GM21528 (cell line): Measurements from ENCODE around the gene KRTAP10-12.
"Not testable (repeated sequence)": the region's sequence is repeated elsewhere in the genome, so short reads cannot be mapped to it uniquely, and the experiment has no call there.

Experiments used
- ATAC-seq: cut with Tn5 transposase; IDR thresholded peaks from one replicate; pipeline ENCODE4 v1.9.1; 2021; ENCODE audit warnings: mild to moderate bottlenecking, moderate library complexity; ENCODE audit not compliant: unreplicated experiment, low FRiP score

The KRTAP10-12 gene

GRCh38 chr21:44697172-44697810, at the start of gene KRTAP10-12:
Gene KRTAP10-12 (plus strand): TSS chr21:44697172. CDS start chr21:44697202, 30 bp downstream.
- not testable (repeated sequence) for ATAC-seq

DNA sequence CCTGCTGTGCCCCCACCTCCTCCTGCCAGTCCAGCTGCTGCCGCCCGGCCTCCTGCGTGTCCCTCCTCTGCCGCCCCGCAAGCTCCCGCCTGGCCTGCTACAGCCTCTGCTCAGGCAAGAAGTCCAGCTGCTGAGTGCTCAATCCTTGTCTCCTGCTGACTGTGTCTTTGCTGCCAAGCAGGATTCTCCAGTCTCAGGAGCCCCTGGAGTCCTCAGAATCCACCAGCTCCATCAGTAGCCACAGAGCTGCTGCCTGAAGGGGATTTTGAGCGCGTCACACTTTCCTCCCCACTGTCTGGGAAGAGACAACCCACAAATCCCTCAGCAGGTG, 49.8 kb upstream of the KRTAP10-12 start:
- no peak for ATAC-seq

DNA sequence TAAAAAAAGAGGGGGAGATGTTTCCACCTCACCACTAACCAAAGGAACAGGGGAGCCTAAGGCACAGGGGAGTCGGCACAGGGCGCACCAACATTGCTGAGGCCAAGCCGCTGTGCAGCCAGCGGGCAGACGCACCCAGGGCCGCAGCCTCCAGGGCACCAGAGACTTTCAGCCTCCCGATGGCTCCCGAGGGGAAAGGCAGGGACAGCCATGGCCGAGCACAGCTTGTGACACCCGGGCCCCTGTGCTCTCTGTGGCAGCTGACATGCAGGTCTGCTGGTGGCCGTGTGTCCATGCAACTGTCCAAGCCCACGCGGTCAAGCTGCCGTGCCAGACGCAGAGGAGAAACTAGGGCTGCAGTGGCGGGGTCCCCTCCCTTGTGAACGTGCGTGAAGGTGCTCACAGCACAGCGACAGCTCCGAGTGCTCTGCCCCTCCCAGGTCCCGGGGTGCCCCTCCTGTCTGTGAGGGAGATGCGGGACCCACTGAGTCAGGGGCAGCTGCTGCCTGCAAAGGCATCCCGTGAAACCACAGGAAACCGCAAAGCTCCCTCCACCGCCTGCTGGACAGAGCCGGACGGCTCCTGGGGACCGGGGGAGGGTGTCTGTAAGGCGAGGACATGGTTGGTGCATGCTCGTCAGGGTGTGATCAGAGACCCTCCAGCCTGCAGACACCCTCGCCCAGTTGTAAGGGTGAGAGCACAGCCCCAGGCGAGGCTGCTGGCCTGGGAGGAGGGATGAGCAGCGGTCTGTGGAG, 48.2 kb upstream of the KRTAP10-12 start:
- ATAC-seq: no peak

GRCh38 chr21:44649521-44650100, 47.4 kb upstream of the KRTAP10-12 start:
- ATAC-seq: no peak

DNA sequence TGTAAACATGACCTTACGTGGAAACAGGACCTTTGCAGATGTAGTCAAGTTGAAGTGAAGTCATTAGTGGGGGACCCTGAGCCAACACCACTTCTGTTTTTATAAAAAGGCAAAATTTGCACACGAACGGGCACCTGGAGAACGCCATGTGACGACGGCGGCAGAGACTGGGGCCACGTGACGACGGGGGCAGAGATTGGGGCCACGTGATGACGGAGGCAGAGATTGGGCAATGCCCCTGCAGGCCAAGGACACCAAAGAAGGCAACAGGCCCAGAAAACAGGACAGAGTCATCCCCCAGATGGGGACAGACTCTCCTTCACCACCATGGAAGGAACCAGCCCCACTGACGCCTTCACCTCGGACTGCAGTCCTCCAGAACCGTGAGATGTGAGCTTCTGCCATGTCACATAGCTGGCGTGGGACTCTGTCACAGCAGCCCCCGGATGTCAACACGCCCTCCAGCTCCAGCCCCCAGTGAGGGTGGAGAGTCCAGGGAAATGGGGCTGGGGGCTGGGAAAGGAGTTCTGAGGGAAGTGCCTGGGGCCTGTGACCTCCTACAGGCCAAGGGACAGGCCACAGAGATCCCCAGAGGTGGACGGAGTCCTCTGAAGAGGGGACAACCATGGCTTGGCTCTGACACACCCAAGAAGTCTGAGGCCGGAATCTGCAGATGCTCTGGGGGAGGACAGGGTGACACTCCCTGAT, 46.6 kb upstream of the KRTAP10-12 start:
- ATAC-seq: no peak

DNA sequence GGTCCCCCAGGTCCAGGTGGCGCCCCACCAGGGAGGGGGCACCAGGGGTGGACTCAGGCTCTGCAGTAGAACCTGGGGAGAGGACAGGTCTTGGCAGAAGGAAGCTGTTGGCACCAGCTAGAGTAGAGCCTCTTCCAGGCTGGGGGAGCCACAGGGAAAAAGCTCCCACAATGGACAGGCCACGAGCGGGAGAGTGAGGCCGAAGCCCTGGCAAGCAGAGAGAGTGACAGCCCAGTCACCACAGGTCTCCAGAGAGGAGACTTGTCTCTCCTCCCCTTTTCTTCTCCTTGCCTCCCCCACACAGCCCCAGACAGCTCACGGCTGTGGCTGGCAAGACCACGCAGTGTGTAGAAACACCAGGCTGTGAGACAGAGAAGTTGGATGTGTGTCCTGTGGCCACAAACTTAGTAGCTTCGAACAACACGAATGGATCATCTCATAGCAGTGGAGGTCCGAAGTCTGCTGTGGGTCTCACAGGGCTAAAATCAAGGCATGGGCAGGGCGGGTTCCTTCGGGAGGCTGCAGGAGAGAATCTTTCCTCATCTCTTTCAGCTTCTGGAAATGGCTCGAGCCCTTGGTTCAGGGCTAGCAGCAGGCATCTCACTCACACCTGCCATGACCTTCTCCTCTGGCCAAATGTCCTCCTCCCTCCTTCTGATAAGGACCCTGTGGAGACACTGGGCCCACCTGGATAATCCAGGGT, 45.8 kb upstream of the KRTAP10-12 start:
- ATAC-seq: no peak

- ATAC-seq: no peak
Observed at GRCh38 chr21:44653123-44653522, 43.8 kb upstream of the KRTAP10-12 start.

DNA sequence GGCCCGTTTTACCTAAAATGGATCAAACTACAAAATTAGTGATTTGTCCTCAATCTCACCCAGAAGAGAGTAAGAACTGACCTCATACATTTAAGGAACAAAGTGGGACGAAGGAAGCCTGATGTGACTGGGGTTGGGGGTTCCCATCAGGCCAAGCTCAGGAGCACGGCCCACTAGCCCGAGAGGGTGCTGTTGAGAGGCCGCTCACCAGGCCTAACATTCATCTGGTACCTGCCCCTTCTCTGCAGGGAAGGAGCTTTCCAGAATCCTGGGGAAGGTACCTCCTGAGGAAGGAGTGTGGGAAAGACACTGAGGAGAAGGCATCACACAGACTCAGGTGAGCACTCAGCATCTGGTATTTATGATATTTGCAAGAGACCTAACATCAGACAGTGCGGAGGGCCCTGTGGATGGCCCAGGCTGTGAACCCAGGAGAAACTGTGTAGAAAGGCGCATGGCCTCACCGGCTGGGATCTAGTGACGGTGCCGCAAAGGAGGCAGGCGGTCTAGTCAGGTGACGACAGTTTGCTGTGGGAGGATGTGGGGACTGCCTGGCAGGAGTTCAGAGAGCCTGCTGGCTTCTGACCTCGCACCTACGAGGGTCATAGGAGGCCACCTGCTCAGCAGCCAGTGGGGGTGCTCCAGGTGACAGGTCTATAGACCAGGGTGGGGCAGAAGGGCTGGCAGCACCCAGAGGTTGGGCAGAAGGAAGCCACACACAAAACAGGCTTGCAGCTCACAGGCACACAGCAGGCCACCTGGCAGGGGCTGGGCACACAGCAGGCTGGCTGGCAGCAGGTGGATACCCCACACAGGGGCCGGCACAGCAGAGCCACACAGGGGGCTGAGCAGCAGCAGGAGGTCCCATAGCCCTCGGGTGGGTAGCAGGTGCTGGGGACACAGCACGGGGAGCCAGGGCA, 43.1 kb upstream of the KRTAP10-12 start:
- ATAC-seq: no peak

- no peak for ATAC-seq
Observed at GRCh38 chr21:44654576-44655175, 42.3 kb upstream of the KRTAP10-12 start, which contains the start of gene KRTAP12-4. Gene KRTAP12-4 (minus strand): TSS chr21:44654659. CDS start chr21:44654614, 45 bp downstream.

DNA sequence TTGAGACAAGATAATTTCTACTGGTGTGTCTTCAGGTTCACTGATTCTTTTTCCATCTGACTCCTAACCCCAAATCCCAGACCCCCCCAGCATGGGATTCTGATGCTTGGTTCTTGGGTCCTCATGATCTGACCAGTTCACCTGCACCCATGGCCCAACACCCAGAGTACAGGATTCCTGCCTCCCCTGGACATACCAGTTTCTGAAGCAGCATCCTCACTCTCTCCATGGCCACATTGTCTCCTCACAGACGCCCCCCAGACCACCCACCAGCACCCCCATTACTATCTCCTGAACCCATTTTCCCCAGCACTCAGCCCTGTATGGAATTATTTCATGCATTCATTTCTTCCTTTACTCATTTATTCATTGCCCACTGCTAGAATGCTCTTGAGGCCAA, 40.1 kb upstream of the KRTAP10-12 start:
- ATAC-seq: no peak

- no peak for ATAC-seq
Observed at GRCh38 chr21:44657635-44658540, 39.1 kb upstream of the KRTAP10-12 start, which contains the start of gene KRTAP12-3. Gene KRTAP12-3 (plus strand): TSS chr21:44657932. CDS start chr21:44657980, 48 bp downstream.

DNA sequence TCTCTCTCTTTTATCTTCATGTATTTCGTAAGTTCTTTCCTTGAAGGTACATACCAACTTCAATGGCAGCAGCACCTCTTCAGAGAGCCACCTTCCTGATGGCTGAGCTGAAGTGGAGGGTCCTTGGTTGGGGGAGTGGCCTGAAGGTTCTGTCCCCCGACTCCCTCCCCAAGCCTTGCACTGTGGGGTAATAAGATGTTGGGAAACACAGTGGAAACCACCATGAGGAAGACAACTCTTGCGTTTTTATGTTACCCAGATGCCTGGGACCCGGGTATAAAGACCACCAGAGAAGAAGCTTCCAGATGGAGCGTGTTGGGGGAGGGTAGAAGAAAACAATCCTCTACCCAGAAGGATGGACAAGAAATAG, 38.4 kb upstream of the KRTAP10-12 start:
- no peak for ATAC-seq

DNA sequence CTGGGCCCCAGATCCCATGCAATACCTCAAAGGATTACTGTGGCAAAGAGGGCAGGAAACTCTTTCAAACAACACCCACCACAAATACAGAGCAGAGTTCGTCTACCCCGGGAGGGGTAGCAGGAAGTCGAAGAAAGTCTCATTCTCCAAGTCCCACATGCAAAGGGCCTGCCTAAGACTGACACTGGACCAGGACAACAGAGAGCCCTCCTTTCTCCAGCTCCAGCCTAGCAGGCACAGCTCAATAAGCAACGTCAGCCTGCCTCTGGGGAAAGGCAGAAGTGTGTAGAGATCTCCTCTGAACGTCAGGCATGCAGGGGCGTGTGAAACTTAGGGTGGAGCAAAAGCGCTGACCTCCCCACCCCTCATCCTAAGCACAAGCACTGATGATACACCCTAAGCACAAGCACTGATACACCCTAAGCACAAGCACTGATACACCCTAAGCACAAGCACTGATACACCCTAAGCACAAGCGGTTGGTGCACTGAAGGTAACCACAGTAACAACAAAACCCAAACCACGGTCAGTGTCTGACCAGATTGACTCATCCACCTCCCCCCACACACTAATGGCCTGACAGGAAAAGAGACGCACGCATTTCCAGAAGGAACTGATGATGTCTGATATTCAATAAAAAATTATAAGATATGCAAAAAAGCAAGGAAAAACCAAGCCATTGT, 37.9 kb upstream of the KRTAP10-12 start:
- no peak for ATAC-seq

GRCh38 chr21:44661567-44661966, 35.4 kb upstream of the KRTAP10-12 start:
- not testable (repeated sequence) for ATAC-seq

DNA sequence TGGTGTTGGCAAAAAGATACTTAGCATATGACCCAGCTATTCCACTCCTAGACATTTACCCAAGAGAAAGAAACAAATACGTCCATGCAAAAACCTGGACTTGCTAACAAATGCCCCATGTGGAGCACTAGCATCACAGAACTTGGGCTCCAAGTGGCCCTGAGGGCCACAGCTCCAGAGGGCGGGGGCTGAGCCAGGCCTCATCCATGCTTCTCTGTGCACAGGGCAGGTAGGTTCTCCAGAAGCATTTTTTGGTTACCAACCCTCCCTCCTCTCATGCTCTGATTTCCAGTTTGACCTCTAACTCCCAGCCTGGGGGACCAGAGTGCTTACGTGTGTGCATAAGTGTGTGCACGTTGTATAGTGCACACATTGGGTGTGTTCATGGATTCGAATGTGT, 32.3 kb upstream of the KRTAP10-12 start:
- no peak for ATAC-seq

GRCh38 chr21:44666401-44667320, 30.3 kb upstream of the KRTAP10-12 start, which contains the start of gene KRTAP12-2:
Gene KRTAP12-2 (minus strand): TSS chr21:44666927. CDS start chr21:44666886, 41 bp downstream.
- no peak for ATAC-seq
